HEK293 (cell line): ENCODE results near the gene LANCL2.

ENCODE experiments used
- CTCF ChIA-PET: fragments of 350-600 bp; formaldehyde crosslinking; extraction: SDS; loops from one replicate; lab custom pipeline; 2021; ENCODE audit warnings: antibody characterized with exemption; lab: Yijun Ruan, JAX
- POLR2A ChIA-PET: fragments of 300-600 bp; formaldehyde crosslinking; extraction: SDS; loops from one replicate; lab custom pipeline; 2020; ENCODE audit warnings: antibody characterized with exemption, inconsistent platforms; lab: Yijun Ruan, JAX
- H3K27ac ChIP-seq: fragments of 200-500 bp; sonication (Bioruptor generic); 2 replicates; pipeline ENCODE4 v1.5.1; 2014; ENCODE audit warnings: low read depth, low read length, control low read depth, inconsistent platforms; ENCODE audit errors: extremely low read depth
- H3K36me3 ChIP-seq, 2 experiments: fragments of 200-500 bp in 1 of 2; sonication (Bioruptor generic) in 1 of 2; 1 replicate in 1 of 2; 2 replicates in 1 of 2; pipeline ENCODE4 v1.5.1; 2014 to 2017; ENCODE audit warnings: inconsistent platforms in 2 of 2, low read length in 2 of 2; ENCODE audit not compliant: control insufficient read depth in 2 of 2, insufficient read depth in 1 of 2
- H3K4me1 ChIP-seq: fragments of 200-500 bp; sonication (Bioruptor generic); 2 replicates; pipeline ENCODE4 v1.5.1; 2014; ENCODE audit warnings: mild to moderate bottlenecking, low read length, inconsistent platforms; ENCODE audit not compliant: control insufficient read depth, insufficient read depth
- H3K4me3 ChIP-seq: 2 replicates; pipeline ENCODE4 v1.5.1; 2011; ENCODE audit warnings: low read depth, mild to moderate bottlenecking, control low read depth, low read length, moderate library complexity
- H3K9me3 ChIP-seq: fragments of 200-500 bp; sonication (Bioruptor generic); 2 replicates; pipeline ENCODE4 v1.5.1; 2014; ENCODE audit warnings: low read depth, low read length, inconsistent platforms; ENCODE audit not compliant: control insufficient read depth, insufficient read depth
- BCL11B ChIP-seq: fragments of 450-650 bp; formaldehyde crosslinking; IDR thresholded peaks from 2 replicates; pipeline ENCODE4 v1.5.1; 2016; ENCODE audit warnings: low read depth, missing biosample characterization, missing genetic modification characterization
- FEZF1 ChIP-seq: fragments of 450-650 bp; formaldehyde crosslinking; IDR thresholded peaks from 2 replicates; pipeline ENCODE4 v1.5.1; 2016; ENCODE audit warnings: missing biosample characterization, missing genetic modification characterization
- GLI4 ChIP-seq: fragments of 450-650 bp; formaldehyde crosslinking; IDR thresholded peaks from 2 replicates; pipeline ENCODE4 v1.5.1; 2016; ENCODE audit warnings: missing biosample characterization, missing genetic modification characterization
- HOXC10 ChIP-seq: sonication (generic); formaldehyde crosslinking; IDR thresholded peaks from 2 replicates; pipeline ENCODE4 v1.8.1; 2023; ENCODE audit warnings: mild to moderate bottlenecking, missing genetic modification reagents
- KLF10 ChIP-seq: fragments of 450-650 bp; IDR thresholded peaks from 2 replicates; pipeline ENCODE4 v1.5.1; 2018; ENCODE audit warnings: missing biosample characterization, mild to moderate bottlenecking, missing genetic modification characterization
- PRDM1 ChIP-seq: fragments of 450-650 bp; formaldehyde crosslinking; IDR thresholded peaks from 2 replicates; pipeline ENCODE4; 2016; ENCODE audit warnings: missing biosample characterization, missing genetic modification characterization
- PRDM10 ChIP-seq: fragments of 450-650 bp; formaldehyde crosslinking; IDR thresholded peaks from 2 replicates; pipeline ENCODE4 v1.5.1; 2016; ENCODE audit warnings: missing biosample characterization, missing genetic modification characterization
- PRDM4 ChIP-seq: fragments of 450-650 bp; formaldehyde crosslinking; IDR thresholded peaks from 2 replicates; pipeline ENCODE4 v1.5.1; 2017; ENCODE audit warnings: missing biosample characterization, missing genetic modification characterization
- PRDM6 ChIP-seq: fragments of 450-650 bp; formaldehyde crosslinking; IDR thresholded peaks from 2 replicates; pipeline ENCODE4 v1.5.1; 2017; ENCODE audit warnings: missing biosample characterization, missing genetic modification characterization
- TRIM28 ChIP-seq: IDR thresholded peaks from 2 replicates; pipeline ENCODE4 v1.6.1; 2011; ENCODE audit warnings: low read length, control low read depth, borderline replicate concordance
- TSHZ1 ChIP-seq: fragments of 450-650 bp; formaldehyde crosslinking; IDR thresholded peaks from 2 replicates; pipeline ENCODE4 v1.5.1; 2016; ENCODE audit warnings: missing biosample characterization, missing genetic modification characterization, borderline replicate concordance
- ZNF132 ChIP-seq: fragments of 450-650 bp; formaldehyde crosslinking; IDR thresholded peaks from 2 replicates; pipeline ENCODE4 v1.5.1; 2017; ENCODE audit warnings: missing biosample characterization, missing genetic modification characterization, borderline replicate concordance
- ZNF155 ChIP-seq: fragments of 450-650 bp; formaldehyde crosslinking; IDR thresholded peaks from 2 replicates; pipeline ENCODE4 v1.5.1; 2016; ENCODE audit warnings: missing biosample characterization, missing genetic modification characterization
- ZNF221 ChIP-seq: fragments of 450-650 bp; formaldehyde crosslinking; IDR thresholded peaks from 2 replicates; pipeline ENCODE4 v1.5.1; 2017; ENCODE audit warnings: missing biosample characterization, missing genetic modification characterization, borderline replicate concordance
- ZNF223 ChIP-seq: fragments of 450-650 bp; formaldehyde crosslinking; IDR thresholded peaks from 2 replicates; pipeline ENCODE4 v1.5.1; 2016; ENCODE audit warnings: missing biosample characterization, missing genetic modification characterization
- ZNF548 ChIP-seq: fragments of 450-650 bp; formaldehyde crosslinking; IDR thresholded peaks from 2 replicates; pipeline ENCODE4 v1.5.1; 2016; ENCODE audit warnings: missing biosample characterization, missing genetic modification characterization
- ZNF561 ChIP-seq: fragments of 450-650 bp; IDR thresholded peaks from 2 replicates; pipeline ENCODE4 v1.5.1; 2018; ENCODE audit warnings: missing biosample characterization, missing genetic modification characterization, borderline replicate concordance
- ZNF624 ChIP-seq: fragments of 450-650 bp; formaldehyde crosslinking; IDR thresholded peaks from 2 replicates; pipeline ENCODE4 v1.5.1; 2017; ENCODE audit warnings: missing biosample characterization, missing genetic modification characterization
- ZNF677 ChIP-seq: fragments of 450-650 bp; IDR thresholded peaks from 2 replicates; pipeline ENCODE4 v1.5.0; 2018; ENCODE audit warnings: missing biosample characterization, mild to moderate bottlenecking, missing genetic modification characterization, moderate library complexity
- ZNF843 ChIP-seq: fragments of 450-650 bp; formaldehyde crosslinking; IDR thresholded peaks from 2 replicates; pipeline ENCODE4 v1.5.1; 2016; ENCODE audit warnings: missing biosample characterization, missing genetic modification characterization
- TF ChIP-seq, protein P1 (sequence below): fragments of 450-650 bp; formaldehyde crosslinking; IDR thresholded peaks from 2 replicates; pipeline ENCODE4 v1.5.1; 2016; ENCODE audit warnings: missing biosample characterization, missing genetic modification characterization

LANCL2 gene

GRCh38 chr7:55377162-55377817 lies 12.2 kb downstream of the LANCL2 start:
- Histone ChIP-seq H3K9me3 (no peaks in the 10 kb centered on the region), H3K36me3 (no peaks in the 10 kb centered on the region), H3K4me3 (no peak overlapping the region), H3K27ac (no peak overlapping the region), H3K4me1 (peaks cover 5% of the 10 kb centered on the region; the same call in 1 of the 2 replicates)
- POLR2A ChIA-PET: no interaction called here
- TF ChIP-seq ZNF223 (tag by site-specific recombination): no peak
- peak; percentile 43; the same call in 1 of the 2 replicates for TF ChIP-seq PRDM4 (tag by site-specific recombination)
- TF ChIP-seq ZNF155: no peak
- peak; percentile 42; the same call in 1 of the 2 replicates for TF ChIP-seq BCL11B
- peak; percentile 79 for TF ChIP-seq ZNF843 (tag by site-specific recombination)
- peak; percentile 92 for TF ChIP-seq PRDM6 (tag by site-specific recombination)
- peak; percentile 63; the same call in 1 of the 2 replicates for TF ChIP-seq FEZF1
- CTCF ChIA-PET: no interaction called here

DNA sequence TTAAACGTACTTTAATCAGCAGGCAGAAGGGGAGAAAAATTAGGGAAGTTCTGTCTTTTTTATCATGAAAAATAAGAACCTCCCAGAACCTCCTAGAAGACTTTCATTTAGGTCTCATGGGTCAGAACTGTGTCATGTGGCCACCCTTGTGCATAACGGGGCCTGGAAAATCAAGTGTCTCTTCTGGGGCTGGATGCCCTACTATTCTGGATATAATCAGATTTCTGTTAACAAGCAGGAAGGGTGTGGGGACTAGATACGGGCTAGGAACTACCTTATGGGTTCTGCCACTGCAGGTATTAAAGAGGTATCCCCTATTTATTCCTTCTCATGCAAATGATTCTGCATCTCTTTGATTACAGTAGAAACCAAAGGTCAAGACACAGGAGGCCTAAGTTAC lies 14.1 kb downstream of the LANCL2 start:
- H3K36me3 ChIP-seq: no peaks in the 10 kb centered on the region
- peaks cover 5% of the 10 kb centered on the region; the same call in 1 of the 2 replicates for H3K4me1 ChIP-seq
- POLR2A ChIA-PET: interaction anchor here (1.7 kb wide), 1 partner anchor 13 kb away, joined by 6 read pairs; no protein-coding TSS in a partner anchor
- H3K27ac ChIP-seq: no peak overlapping the region
- H3K4me3 ChIP-seq: no peak overlapping the region
- no peaks in the 10 kb centered on the region for H3K9me3 ChIP-seq
- CTCF ChIA-PET: interaction anchor here (1.1 kb wide), 1 partner anchor 120 kb away, joined by 3 read pairs; no protein-coding TSS in a partner anchor
- TF ChIP-seq ZNF221 (tag by site-specific recombination): no peak
- TF ChIP-seq, protein P1, sequence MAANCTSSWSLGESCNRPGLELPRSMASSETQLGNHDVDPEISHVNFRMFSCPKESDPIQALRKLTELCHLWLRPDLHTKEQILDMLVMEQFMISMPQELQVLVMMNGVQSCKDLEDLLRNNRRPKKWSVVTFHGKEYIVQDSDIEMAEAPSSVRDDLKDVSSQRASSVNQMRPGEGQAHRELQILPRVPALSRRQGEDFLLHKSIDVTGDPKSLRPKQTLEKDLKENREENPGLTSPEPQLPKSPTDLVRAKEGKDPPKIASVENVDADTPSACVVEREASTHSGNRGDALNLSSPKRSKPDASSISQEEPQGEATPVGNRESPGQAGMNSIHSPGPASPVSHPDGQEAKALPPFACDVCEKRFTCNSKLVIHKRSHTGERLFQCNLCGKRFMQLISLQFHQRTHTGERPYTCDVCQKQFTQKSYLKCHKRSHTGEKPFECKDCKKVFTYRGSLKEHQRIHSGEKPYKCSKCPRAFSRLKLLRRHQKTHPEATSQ (tag by site-specific recombination): no peak
- no peak for TF ChIP-seq KLF10
- TF ChIP-seq ZNF561 (tag by site-specific recombination): no peak
- no peak for TF ChIP-seq TRIM28
- TF ChIP-seq GLI4 (tag by site-specific recombination): no peak
- no peak for TF ChIP-seq TSHZ1 (tag by site-specific recombination)
- no peak for TF ChIP-seq ZNF624 (tag by site-specific recombination)
- no peak for TF ChIP-seq ZNF677 (tag by site-specific recombination)
- TF ChIP-seq ZNF132 (tag by site-specific recombination): no peak
- no peak for TF ChIP-seq HOXC10 (CRISPR knock-in tag)
- no peak for TF ChIP-seq ZNF548 (tag by site-specific recombination)
- TF ChIP-seq PRDM10 (tag by site-specific recombination): no peak
- no peak for TF ChIP-seq PRDM1
